GM08714 (cell line): ENCODE measurements around the gene THSD4.
"Not testable (repeated sequence)": the region's sequence is repeated elsewhere in the genome, so short reads cannot be mapped to it uniquely, and the experiment has no call there.

Experiments used
- H3K4me3 ChIP-seq: fragments of 200-500 bp; sonication (Bioruptor generic); 2 replicates; pipeline ENCODE4 v1.5.1; 2014; ENCODE audit warnings: mild to moderate bottlenecking, low read length, inconsistent platforms
- ZNF274 ChIP-seq: IDR thresholded peaks from 2 replicates; pipeline ENCODE4 v1.6.1; 2012; ENCODE audit warnings: mild to moderate bottlenecking, low read depth, low read length

The THSD4 gene

DNA sequence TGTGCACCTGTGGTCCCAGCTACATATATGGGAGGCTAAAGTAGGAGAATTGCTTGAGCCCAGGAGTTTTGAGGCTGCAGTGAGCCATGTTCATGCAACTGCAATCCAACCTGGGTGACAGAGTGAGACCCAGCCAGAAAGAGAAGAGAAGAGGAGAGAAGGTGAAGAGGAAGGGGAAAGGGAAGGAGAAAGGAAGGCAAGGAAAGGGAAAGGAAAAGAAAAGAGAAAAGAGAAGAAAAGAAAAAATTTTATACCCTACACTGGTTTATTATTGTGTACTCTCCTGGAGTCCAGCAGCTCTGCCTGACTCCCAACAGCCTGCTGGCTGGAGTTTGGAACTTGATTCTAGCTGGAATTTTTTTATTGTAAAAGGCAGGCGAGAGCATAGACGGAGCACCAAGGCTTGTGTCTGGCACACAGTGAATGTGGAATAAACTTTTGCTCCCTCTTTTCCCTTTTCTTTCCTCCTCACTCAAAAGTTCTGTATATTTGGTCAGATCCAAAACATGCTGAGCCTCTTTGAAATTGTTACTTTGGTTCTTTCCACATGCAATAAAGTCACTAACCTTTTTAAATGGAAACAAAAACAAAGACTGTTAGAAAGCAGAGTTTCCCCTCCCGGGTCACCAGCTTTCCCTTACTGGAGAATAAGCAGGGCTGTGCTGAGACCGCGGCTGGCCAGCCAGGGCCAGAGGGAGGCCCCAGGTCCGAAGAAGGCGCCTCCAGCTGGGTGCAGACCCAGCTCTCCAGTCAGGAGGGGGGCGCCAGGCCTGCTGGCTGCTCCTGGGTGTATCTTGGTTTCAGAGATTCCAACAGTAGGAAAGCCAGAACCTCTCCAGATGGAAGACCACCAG lies 9.9 kb downstream of the THSD4 start:
- no peak overlapping the region for H3K4me3 ChIP-seq
- no peak for TF ChIP-seq ZNF274

GRCh38 chr15:71125831-71126450 lies 10.7 kb downstream of the THSD4 start:
- no peak for TF ChIP-seq ZNF274
- no peak overlapping the region for H3K4me3 ChIP-seq

DNA sequence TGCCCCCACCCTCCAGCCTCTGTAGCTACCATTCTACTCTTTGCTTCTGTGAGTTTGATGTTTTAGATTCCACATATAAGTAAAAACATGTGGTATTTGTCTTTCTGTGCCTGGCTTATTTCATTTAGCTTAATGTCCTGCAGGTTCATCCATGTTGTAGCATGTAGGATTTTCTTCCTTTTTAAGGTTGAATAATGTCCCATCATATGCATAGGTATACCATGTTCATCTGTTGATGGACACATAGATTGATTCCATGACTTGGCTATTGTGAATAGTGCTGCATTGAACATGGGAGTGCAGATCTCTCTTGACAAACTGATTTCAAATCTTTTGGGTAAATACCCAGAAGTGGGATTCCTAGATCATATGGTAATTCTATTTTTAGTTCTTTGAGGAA lies 11.8 kb downstream of the THSD4 start:
- TF ChIP-seq ZNF274, result no peak
- no peak overlapping the region for H3K4me3 ChIP-seq

GRCh38 chr15:71128159-71128558 lies 12.9 kb downstream of the THSD4 start:
- not testable (repeated sequence) for H3K4me3 ChIP-seq

DNA sequence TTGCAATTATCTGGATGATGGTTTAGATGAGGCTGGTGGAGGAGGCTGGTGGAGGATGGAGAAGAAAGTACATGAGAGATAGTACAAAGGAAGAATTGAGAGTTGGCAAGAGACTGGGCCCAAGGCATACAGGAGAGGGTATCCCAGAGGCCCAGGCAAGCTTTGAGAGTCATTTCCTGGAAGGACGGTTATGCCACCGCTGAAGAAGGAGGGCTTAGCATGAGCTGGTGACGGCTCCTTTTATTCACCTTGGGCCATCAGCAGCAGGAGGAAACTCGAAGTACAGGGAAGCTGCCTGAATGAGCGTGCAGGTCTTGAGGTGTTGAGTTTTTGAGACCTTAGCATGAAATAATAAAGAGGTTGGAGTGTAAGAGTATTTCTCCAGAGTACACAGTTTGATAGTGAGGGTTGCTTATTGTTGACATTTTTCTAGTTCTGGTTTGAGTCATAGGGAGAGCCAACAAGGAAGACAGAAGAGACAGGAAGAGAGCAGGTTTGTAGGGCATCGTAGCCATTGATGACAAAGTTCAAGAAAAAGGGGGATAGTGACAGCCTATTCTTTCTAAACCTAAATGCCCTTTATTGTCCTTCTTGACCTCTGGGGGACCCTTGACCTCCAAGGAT lies 13.8 kb downstream of the THSD4 start:
- H3K4me3 ChIP-seq, result no peak overlapping the region

DNA sequence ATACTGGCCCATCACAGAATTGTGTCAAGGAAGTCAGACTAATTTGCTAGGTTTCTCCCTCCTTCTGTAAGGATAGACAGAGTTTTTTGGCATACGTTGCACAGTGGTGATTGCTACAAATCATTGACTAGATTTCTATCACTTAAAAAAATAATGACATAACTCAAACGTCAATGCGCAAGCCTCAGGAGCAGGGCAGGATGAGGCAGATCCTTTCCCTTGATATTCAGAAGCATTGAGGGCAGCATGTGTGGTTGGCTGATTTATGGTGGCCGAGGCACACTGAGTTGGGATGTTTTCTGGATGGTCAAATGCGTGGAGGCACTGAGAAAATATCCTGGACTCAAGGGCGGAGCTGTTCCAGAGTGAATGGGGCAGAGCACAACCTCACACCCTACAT lies 14.4 kb downstream of the THSD4 start:
- TF ChIP-seq ZNF274, result no peak
- no peak overlapping the region for H3K4me3 ChIP-seq

More for the DNA sequence above, 13.8 kb downstream of the THSD4 start:
- TF ChIP-seq ZNF274, result no peak

- H3K4me3 ChIP-seq, result no peak overlapping the region
- TF ChIP-seq ZNF274, result no peak
Observed at GRCh38 chr15:71131601-71132362, 16.5 kb downstream of the THSD4 start.

DNA sequence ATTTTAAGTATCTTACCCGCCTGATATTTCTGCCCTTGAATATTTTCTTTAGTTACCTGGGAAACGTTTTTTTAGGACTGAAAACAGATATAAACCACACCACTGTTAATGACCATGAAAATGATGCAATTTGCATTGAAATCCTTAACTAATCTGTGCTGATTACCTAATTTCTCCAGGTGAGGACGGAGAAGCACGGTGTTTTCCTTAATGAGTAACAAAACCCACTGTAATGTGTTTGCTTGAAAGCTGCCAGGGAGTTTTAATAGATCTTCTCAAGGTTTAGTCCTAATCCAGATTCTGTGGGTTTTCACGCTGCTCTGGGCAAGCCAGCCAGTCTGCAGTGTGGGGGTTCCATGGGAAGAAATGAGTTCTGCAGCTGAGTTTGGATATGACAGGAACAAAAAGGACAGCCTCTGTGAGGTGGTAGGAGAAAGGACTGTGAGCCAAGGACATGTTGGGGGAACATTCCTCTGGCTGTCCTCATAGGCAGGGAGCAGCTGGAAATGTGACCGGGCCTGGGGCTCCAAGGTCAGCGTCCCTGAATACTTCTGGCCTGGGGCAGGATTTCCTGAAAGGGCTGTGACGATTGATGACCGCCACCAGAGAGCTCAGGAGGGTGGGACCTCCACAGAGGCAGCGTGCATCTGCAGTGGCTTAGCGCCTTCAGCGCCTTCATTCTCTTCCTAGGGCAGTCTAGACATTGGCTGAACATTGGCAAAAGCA lies 18.6 kb downstream of the THSD4 start:
- H3K4me3 ChIP-seq, result no peak overlapping the region
- TF ChIP-seq ZNF274, result no peak

DNA sequence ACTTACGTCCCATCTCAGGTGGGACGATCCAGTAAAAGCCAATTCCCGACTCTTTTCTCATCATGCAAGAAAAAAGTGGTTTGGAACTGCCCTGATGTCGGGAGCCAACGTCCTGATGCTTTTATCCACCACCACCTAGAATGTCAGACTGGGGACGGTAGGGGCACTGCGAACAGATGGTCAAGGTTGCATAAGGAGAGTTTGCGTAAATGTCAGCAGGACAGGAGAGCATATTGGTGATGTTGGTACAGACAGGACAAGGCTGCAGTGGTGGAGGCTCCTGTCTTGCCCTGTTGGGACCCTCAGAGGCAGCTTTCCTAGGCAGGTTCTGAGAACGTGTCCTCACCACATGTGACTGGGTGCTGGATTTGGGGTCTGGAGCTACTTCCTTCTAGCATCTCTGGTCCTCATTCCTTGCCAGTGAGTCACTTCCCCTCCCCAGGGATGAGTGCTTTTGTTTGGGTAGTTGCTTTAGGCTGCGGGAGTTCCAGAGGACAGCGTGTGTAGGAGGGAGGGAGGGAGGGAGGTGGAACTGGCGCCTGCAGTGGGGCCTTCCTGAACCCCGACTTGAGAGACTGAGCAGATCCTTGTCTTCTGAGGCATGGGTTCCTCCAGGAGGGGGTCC lies 21.0 kb downstream of the THSD4 start:
- no peak overlapping the region for H3K4me3 ChIP-seq
- no peak for TF ChIP-seq ZNF274

DNA sequence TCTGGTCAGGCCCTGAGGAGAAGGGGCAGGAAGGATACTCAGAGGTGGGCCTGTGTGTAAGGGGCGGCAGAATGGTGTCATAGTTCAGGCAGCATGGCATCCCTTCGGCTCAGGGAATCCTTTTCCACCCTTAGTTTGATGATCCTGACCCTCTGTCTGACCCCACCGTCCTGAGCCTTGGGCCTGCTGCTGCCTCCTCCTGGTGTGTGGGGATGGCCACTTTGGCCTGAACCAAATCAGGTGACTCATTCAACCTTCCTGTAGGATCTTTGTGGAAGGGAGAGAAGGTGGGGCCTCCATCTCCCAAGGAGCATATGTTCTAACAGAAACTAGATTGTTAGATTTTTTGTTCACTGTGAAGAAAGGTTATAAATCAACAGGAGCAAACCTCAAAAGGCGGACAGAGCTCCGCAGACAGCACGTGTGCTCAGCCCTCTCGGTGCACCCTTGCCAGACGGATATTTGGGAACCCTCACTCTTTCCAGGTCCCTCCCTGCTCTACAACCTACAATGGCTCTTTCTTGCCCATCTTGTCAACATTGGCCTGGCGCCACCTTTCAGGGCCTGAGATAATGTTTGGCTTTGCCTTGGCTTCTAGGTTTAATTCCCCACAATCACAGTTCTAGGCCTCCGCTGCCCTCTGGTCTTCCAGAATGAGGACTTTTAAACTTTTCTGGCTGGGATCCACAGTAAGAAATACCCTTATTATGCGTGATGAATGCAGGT lies 21.7 kb downstream of the THSD4 start:
- TF ChIP-seq ZNF274, result no peak
- H3K4me3 ChIP-seq, result no peak overlapping the region

- no peak overlapping the region for H3K4me3 ChIP-seq
- no peak for TF ChIP-seq ZNF274
Observed at GRCh38 chr15:71138473-71138872, 23.2 kb downstream of the THSD4 start.

DNA sequence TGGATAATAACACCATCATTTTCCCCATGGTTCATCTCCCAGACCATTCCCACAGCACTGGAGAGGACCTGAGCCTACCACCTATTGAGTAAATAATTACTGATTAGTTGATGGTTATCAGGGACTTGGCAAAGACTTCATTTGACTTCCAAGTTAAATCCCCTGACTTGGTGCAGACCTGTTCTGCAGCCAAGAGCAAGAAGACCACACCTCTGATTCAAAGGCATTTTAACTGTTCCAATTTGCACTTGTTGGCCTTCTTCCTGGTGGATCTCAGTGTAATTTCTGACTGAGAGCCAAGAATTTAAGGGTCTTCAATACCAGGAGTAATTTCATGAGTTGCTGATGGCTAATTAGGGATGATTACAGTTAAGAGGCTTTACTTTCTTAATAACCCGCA lies 24.0 kb downstream of the THSD4 start:
- TF ChIP-seq ZNF274, result no peak
- H3K4me3 ChIP-seq, result no peak overlapping the region

GRCh38 chr15:71141572-71141971 lies 26.3 kb downstream of the THSD4 start:
- no peak for TF ChIP-seq ZNF274
- H3K4me3 ChIP-seq, result no peak overlapping the region

DNA sequence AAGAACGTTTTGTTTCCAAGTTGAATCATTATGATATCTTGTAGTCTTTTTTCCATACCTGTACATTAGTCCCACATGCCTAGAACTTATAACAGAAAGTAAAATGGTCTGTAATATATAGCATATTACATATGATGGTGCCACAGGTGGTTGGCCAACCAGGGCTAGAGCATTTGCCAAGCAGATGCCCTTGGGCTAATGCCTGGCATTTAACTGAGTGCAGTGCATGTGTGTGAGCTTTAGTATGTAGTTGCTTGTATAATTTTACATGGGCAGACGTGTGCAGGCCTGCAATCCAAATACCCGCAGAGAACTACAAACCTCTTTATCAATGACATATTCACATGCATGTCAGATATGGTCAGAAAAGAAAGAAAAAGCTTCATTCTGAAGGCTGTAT lies 27.5 kb downstream of the THSD4 start:
- TF ChIP-seq ZNF274, result no peak
- H3K4me3 ChIP-seq, result no peak overlapping the region
